Activated T-helper 17 cell treated with anti-CD3 and anti-CD28 coated beads, Interleukin-2, amount 50 U/mL, for 72 hours (primary cell): ENCODE measurements around the gene EIF4E3. TPM values are rescaled to one million over a fixed set of nuclear protein-coding genes. Genes with fewer than 3 reads are reported as not detected.

Experiments
- ATAC-seq: fragments of 150-1000 bp; cut with Tn5 transposase; replicated peaks from 2 replicates; pipeline ENCODE4 v1.10.0; 2021; ENCODE audit warnings: mild to moderate bottlenecking, moderate library complexity
- H3K27ac Mint-ChIP-seq: one replicate; pipeline ENCODE4 v1.8.0; 2022; ENCODE audit warnings: mixed read lengths
- H3K27me3 Mint-ChIP-seq: one replicate; pipeline ENCODE4 v1.8.0; 2022; ENCODE audit warnings: mixed read lengths
- H3K36me3 Mint-ChIP-seq: one replicate; pipeline ENCODE4 v1.8.0; 2022; ENCODE audit warnings: low read depth, mild to moderate bottlenecking, mixed read lengths
- H3K4me1 Mint-ChIP-seq: one replicate; pipeline ENCODE4 v1.8.0; 2022; ENCODE audit warnings: mixed read lengths
- H3K4me3 Mint-ChIP-seq: one replicate; pipeline ENCODE4 v1.8.0; 2022; ENCODE audit warnings: mild to moderate bottlenecking, mixed read lengths
- H3K9me3 Mint-ChIP-seq: one replicate; pipeline ENCODE4 v1.8.0; 2022; ENCODE audit warnings: mixed read lengths
- total RNA-seq, 2 donors: library from RNA; stranded (reverse); gene quantifications; one replicate each; pipeline ENCODE4 v1.2.3, GENCODE V29; 2022

Gene EIF4E3
- 10 to 100 TPM; 25.3 to 27.4 TPM for total RNA-seq

DNA sequence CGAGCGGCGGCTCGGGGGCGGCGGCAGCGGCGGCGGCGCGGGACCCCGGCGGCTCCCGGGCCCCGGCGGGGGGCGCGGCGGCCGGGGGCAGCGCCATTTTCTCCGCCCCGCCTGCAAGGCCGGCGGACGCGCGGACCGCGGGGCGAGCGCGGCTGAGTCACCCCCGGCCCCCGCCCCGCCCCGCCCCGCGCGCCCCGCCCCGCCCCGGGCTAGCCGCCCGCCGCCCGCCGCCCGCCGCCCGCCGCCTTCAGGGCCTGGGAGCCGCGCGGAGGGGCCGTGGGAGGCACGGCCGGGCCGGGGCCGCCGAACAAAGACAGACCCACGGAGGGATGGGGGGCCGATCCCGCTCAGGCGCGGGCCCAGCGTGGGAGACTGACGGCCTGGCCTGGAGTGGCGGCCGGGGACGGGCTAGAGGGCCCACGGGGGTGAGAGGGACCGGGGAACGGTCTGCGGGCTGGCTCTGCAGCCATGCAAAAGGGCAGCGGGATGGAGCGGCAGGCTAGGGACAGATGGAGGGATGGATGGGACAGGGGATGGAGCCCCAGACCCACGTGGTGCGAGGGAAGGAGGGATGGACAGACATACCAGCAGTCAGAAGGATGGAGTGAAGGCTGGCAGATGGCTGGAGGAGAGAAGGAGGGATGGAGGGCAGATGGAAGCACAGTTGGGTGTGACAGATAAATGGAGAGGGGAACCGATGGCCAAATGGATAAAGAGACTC, at the start of gene EIF4E3:
EIF4E3 (minus strand) TSS at position 132 of the 721 bp plus-strand sequence; CDS start at position 97, 35 bp downstream.
- Mint-ChIP-seq H3K4me1 (peaks cover 53% of the 10 kb centered on the region), H3K36me3 (peaks cover 9% of the 10 kb centered on the region), H3K9me3 (no peaks in the 10 kb centered on the region), H3K4me3 (peak within 1 kb of the TSS; percentile 90), H3K27ac (peak within 1 kb of the TSS; percentile 94), H3K27me3 (no peaks in the 10 kb centered on the region)
- peak; percentile 64 for ATAC-seq

DNA sequence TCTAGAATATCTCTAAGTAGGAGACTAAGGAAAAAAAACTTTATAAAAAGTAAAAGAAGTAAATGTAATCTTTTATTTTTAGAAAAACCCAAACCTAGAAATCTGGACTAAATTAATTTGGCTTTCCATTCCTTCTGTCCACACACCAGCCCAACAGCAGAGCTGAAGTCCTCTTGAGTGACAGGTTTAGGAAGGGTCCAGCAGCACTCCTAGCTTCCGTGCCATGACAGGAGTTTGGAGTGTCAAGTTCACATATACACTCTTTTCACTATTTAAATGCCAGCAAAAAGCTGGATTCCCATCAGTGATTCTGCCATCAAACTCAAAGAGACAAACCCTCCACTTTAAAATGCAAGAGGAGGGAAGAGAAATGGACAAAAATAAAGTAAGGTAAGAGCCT, 46.7 kb upstream of the EIF4E3 start:
- Mint-ChIP-seq H3K4me1 (no peaks in the 10 kb centered on the region), H3K4me3 (no peak overlapping the region), H3K27ac (no peak overlapping the region), H3K9me3 (no peaks in the 10 kb centered on the region), H3K36me3 (no peaks in the 10 kb centered on the region), H3K27me3 (peaks cover 13% of the 10 kb centered on the region)
- ATAC-seq = no peak

DNA sequence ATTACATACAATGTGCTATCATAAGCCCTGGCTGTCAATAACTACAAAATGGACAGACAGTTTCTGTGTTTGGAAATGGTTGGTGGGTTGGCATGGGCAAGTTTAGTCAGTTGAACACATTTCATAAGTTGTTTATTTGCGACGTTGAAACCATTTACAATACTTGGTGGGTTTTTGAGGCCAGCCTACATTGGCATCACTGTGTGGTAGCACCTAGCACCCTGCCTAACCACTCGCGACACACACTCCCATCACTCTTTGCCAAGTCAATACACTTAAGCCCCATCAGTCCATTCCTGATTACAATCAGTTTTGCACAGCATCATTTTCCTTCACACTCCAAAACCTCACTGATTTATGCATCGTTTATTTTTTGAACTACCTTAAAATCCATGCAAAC, 45.9 kb upstream of the EIF4E3 start:
- ATAC-seq = no peak
- Mint-ChIP-seq H3K27ac (no peak overlapping the region), H3K27me3 (peaks cover 8% of the 10 kb centered on the region), H3K36me3 (no peaks in the 10 kb centered on the region), H3K4me3 (no peak overlapping the region), H3K4me1 (no peaks in the 10 kb centered on the region), H3K9me3 (no peaks in the 10 kb centered on the region)

DNA sequence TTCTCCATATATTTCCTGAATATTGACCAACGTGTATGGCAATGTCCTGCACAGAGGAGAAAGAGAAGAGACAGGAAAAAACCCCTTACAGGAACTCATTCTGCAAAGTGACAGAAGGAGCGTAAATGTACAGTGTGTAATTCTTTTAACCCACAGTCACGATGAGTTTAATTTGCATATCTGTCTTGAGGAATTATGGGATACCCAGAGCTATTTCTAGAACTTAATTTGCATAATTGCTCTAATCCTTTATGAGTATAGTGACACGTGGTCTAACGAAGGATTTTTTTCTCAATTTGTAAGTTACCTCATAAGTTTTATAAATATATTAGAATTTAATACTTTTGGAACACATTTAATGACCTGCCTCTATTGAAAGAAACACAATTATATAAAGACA, 38.2 kb upstream of the EIF4E3 start:
- no peaks in the 10 kb centered on the region for H3K4me1 Mint-ChIP-seq
- H3K36me3 Mint-ChIP-seq = no peaks in the 10 kb centered on the region
- H3K4me3 Mint-ChIP-seq = no peak overlapping the region
- no peaks in the 10 kb centered on the region for H3K9me3 Mint-ChIP-seq
- peaks cover 8% of the 10 kb centered on the region for H3K27me3 Mint-ChIP-seq
- ATAC-seq = no peak
- no peak overlapping the region for H3K27ac Mint-ChIP-seq

DNA sequence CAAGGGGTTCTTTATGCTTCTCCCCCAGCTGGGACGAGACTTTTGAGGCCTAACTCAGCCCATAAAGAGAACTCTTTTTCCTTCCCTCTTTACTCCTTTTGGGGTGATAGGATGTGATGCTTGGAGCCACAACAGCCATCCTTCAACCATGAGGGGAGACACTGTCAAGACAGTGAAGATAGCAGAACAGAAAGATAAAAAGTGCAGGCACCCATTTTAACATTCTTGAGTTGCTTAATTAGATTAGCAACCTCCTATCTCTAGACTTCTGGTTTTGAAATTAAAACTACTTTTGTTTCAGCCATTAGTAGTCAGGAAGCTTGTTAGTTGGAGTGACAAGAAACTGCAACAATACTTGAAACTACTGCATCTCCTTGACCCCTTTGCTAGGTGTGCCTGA, 34.9 kb upstream of the EIF4E3 start:
- no peak overlapping the region for H3K4me3 Mint-ChIP-seq
- H3K27me3 Mint-ChIP-seq = peaks cover 16% of the 10 kb centered on the region
- H3K9me3 Mint-ChIP-seq = no peaks in the 10 kb centered on the region
- H3K4me1 Mint-ChIP-seq = no peaks in the 10 kb centered on the region
- H3K36me3 Mint-ChIP-seq = no peaks in the 10 kb centered on the region
- no peak overlapping the region for H3K27ac Mint-ChIP-seq
- ATAC-seq = no peak

DNA sequence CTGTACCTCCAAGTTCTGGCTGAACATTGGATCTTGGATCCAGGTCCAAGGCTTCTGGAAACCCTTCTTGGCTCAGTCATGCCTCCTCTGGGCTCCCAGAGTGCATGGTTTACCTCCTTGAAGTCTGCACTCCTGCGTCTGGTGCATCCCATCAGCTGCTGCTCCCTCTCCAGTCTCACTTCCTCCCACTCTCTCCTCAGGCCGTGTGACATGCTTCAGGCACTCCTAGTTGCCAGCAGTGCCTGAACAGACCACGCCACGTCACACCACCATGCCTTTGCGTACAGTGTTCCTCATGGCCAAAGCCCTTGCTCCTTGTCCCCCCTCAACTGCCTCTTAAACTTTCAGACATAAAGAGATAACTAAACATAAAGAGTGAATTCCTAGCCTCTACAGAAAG, 34.2 kb upstream of the EIF4E3 start:
- Mint-ChIP-seq H3K4me1 (no peaks in the 10 kb centered on the region), H3K27me3 (peaks cover 17% of the 10 kb centered on the region), H3K4me3 (no peak overlapping the region), H3K27ac (no peak overlapping the region), H3K9me3 (no peaks in the 10 kb centered on the region), H3K36me3 (no peaks in the 10 kb centered on the region)
- ATAC-seq = no peak

DNA sequence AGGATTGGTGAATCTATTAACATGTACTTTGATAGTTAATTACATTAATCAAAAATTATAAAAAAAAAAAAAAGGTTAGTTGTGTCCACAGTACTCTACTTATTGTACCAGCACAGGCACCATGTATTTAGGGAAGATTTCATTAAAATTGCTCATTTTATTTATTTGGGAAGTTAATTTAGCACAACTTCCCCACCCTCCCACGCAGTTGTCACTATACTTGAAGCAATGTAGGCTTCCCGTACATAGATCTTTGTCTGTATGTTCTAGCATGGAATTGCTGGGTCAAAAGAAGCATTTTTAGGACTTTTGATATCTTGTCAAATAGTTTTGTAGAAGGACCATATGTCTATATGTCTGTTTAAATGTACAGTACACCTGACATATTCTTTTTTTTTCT, 32.9 kb upstream of the EIF4E3 start:
- ATAC-seq = no peak
- Mint-ChIP-seq H3K4me1 (no peaks in the 10 kb centered on the region), H3K27me3 (peaks cover 17% of the 10 kb centered on the region), H3K4me3 (no peak overlapping the region), H3K9me3 (no peaks in the 10 kb centered on the region), H3K36me3 (no peaks in the 10 kb centered on the region), H3K27ac (no peak overlapping the region)

DNA sequence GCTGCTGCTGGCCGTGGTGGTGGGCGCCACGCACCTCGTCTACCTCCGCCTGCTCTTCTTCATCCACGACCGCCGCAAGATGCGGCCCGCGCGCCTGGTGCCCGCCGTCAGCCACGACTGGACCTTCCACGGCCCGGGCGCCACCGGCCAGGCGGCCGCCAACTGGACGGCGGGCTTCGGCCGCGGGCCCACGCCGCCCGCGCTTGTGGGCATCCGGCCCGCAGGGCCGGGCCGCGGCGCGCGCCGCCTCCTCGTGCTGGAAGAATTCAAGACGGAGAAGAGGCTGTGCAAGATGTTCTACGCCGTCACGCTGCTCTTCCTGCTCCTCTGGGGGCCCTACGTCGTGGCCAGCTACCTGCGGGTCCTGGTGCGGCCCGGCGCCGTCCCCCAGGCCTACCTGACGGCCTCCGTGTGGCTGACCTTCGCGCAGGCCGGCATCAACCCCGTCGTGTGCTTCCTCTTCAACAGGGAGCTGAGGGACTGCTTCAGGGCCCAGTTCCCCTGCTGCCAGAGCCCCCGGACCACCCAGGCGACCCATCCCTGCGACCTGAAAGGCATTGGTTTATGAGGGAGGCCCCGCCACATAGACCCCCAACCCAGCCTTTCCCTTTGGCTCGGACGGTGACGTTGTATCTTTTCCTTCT, 29.5 kb upstream of the EIF4E3 start:
- H3K36me3 Mint-ChIP-seq = no peaks in the 10 kb centered on the region
- peak overlapping the region; percentile 66 for H3K4me3 Mint-ChIP-seq
- H3K4me1 Mint-ChIP-seq = no peaks in the 10 kb centered on the region
- no peak for ATAC-seq
- no peak overlapping the region for H3K27ac Mint-ChIP-seq
- peaks cover 28% of the 10 kb centered on the region for H3K27me3 Mint-ChIP-seq
- H3K9me3 Mint-ChIP-seq = no peaks in the 10 kb centered on the region

DNA sequence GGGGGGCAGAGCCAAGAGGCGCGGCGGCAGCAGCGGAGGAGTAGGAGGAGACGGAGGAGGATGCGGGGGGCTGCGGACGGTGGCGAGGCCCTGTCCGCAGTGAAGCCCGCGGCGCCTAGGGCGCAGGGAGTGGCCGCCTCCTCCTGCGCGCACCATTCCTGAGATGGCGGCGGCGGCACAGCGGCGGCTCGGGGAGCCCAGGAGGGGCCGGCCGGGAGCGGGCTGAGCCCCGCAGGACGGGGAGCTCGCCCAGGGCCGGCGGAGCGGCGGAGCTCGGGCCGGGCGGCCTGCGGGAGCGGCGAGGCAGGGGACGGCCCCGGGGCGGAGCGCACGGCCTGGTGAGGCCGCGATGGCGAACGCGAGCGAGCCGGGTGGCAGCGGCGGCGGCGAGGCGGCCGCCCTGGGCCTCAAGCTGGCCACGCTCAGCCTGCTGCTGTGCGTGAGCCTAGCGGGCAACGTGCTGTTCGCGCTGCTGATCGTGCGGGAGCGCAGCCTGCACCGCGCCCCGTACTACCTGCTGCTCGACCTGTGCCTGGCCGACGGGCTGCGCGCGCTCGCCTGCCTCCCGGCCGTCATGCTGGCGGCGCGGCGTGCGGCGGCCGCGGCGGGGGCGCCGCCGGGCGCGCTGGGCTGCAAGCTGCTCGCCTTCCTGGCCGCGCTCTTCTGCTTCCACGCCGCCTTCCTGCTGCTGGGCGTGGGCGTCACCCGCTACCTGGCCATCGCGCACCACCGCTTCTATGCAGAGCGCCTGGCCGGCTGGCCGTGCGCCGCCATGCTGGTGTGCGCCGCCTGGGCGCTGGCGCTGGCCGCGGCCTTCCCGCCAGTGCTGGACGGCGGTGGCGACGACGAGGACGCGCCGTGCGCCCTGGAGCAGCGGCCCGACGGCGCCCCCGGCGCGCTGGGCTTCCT, 28.8 kb upstream of the EIF4E3 start, which contains the start of gene GPR27:
GPR27 (plus strand) TSS at position 155 of the 909 bp plus-strand sequence; CDS start at position 350, 195 bp downstream.
- H3K27me3 Mint-ChIP-seq = peaks cover 25% of the 10 kb centered on the region
- H3K9me3 Mint-ChIP-seq = no peaks in the 10 kb centered on the region
- no peaks in the 10 kb centered on the region for H3K36me3 Mint-ChIP-seq
- H3K4me3 Mint-ChIP-seq = peak within 1 kb of the TSS; percentile 57
- no peaks in the 10 kb centered on the region for H3K4me1 Mint-ChIP-seq
- H3K27ac Mint-ChIP-seq = no peak within 1 kb of the TSS
- peak; percentile 63 for ATAC-seq

DNA sequence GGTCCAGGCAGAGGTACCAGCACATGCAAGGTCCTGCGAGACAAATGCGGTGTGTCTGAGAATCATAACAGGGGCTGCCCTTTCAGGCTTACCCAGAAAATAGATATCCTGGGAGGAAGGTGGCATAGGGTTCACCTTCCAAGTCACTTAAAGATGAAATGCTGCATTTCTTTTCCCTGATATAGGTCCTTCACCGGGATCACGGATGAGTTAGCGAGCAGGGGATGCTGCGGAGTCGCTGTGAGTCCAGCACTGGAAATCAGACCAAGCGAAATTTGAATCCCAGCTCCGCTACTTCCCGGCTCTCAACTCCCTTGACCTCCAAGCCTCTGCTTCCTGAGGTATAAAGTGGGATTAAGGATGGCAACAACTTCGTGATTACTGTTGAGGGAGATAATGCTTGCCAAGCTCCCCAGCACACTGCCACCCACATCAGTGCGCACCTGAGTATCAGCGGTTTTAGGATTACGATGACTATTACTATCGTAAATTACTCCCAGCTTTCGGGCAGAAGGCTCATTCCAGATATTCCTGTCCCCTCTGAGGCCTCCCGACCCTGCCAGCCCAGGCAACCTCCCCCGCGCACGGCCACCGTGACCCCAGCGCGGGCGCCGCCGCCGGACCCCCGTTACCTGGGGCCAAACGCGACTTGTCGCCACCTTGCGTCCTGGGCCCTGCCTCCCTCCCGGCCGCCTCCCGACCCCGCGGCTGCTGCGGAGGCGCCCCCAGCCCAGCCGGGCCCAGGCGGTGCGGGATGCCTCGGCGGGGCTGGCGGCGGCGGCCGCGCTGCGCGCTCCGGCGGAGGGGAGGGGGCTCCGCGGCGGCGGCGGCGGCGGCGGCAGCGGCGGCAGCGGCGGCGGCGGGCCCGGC, 27.9 kb upstream of the EIF4E3 start:
- Mint-ChIP-seq H3K4me3 (peak overlapping the region; percentile 57), H3K9me3 (no peaks in the 10 kb centered on the region), H3K27ac (no peak overlapping the region), H3K4me1 (no peaks in the 10 kb centered on the region), H3K27me3 (peaks cover 25% of the 10 kb centered on the region), H3K36me3 (no peaks in the 10 kb centered on the region)
- ATAC-seq = peak; percentile 19

DNA sequence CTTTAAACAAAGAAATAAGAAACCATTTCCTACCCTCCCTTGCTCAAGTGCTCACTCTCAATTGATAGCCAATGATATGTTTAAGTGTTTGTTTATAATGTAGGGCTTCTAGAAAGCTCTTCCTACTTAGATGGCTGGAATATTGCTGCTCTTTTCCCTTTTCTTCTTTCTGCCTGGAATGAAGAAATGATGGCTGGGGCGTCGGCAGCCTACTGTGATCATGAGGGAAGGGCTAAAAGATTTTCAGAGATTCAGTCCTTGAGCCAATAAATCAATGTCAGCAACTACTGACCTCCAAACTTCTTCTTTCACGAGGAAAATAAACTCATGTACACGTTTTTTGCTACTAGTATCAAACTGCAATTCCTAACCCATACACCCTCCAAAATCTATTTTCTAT, 26.4 kb upstream of the EIF4E3 start:
- no peaks in the 10 kb centered on the region for H3K4me1 Mint-ChIP-seq
- ATAC-seq = no peak
- H3K27me3 Mint-ChIP-seq = peaks cover 25% of the 10 kb centered on the region
- H3K27ac Mint-ChIP-seq = no peak overlapping the region
- H3K36me3 Mint-ChIP-seq = no peaks in the 10 kb centered on the region
- no peaks in the 10 kb centered on the region for H3K9me3 Mint-ChIP-seq
- no peak overlapping the region for H3K4me3 Mint-ChIP-seq

DNA sequence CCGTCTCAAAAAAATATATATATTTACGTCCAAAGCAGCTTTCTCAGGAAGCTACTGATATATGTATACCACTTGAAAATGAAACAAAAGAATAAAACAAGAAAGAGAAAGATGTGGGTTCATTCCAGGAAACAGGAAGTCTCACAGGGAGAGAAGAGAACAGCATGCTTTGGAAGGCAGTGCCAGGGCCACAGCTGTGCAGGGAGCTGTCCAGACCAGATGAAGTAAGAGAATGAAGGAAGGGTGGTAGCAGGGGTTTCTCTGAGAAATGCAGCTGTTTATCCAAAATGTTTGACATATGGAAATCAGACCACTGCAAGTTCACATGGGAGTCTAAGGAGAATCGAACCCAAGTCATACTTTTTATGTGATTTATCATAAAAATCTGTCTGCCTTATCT, 19.5 kb upstream of the EIF4E3 start:
- no peaks in the 10 kb centered on the region for H3K27me3 Mint-ChIP-seq
- no peaks in the 10 kb centered on the region for H3K36me3 Mint-ChIP-seq
- no peaks in the 10 kb centered on the region for H3K4me1 Mint-ChIP-seq
- no peak overlapping the region for H3K4me3 Mint-ChIP-seq
- peaks cover 16% of the 10 kb centered on the region for H3K9me3 Mint-ChIP-seq
- no peak overlapping the region for H3K27ac Mint-ChIP-seq
- ATAC-seq = no peak

DNA sequence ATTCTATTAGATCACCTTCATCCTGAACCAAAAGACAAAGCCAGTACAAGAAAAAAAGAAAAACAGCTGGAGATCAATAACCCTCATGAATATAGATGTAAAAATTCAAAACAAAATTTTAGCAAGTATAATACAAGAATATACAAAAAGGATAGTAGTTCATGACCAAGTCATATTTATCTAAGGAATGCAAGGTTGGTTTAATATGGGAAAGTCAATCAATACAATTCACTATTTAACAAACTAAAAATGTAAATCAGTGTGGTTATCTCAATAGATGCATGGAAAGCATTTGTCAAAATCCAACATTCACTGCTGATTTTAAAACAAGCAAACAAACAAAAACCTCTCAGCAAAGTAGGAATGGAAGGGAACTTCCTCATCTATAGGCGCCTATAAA, 17.4 kb upstream of the EIF4E3 start:
- Mint-ChIP-seq H3K9me3 (peaks cover 16% of the 10 kb centered on the region), H3K27ac (no peak overlapping the region), H3K4me3 (no peak overlapping the region), H3K36me3 (no peaks in the 10 kb centered on the region), H3K4me1 (no peaks in the 10 kb centered on the region), H3K27me3 (no peaks in the 10 kb centered on the region)
- no peak for ATAC-seq

DNA sequence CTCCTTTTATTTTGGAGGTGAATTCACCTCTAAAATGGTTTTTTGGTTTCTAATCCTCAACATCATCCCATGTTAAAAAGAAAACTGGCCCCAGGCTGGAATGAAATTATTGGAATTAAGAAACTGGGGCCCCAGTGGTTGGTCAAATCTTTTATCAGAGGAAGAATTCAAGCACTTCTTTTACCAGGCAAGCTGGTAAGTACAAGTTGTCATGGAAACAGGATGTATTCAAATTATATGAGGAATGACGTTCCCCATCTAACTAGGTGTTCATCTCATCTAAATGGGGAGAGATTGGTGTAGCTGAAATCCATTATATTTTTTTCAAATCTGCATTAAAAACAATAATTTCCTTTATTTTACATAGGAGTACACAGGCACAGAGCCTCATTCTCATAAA, 9.7 kb upstream of the EIF4E3 start:
- no peak for ATAC-seq
- Mint-ChIP-seq H3K9me3 (peaks cover 4% of the 10 kb centered on the region), H3K4me1 (peaks cover 9% of the 10 kb centered on the region), H3K27me3 (peaks cover 9% of the 10 kb centered on the region), H3K36me3 (no peaks in the 10 kb centered on the region), H3K27ac (no peak overlapping the region), H3K4me3 (no peak overlapping the region)
